HG03064 (cell line): Measurements from ENCODE around the gene PIANP.
"Not testable (repeated sequence)": the region's sequence is repeated elsewhere in the genome, so short reads cannot be mapped to it uniquely, and the experiment has no call there.

Experiments used
- ATAC-seq: cut with Tn5 transposase; IDR thresholded peaks from one replicate; pipeline ENCODE4 v1.9.1; 2021; ENCODE audit warnings: low read depth; ENCODE audit not compliant: unreplicated experiment

The PIANP gene, protein sequence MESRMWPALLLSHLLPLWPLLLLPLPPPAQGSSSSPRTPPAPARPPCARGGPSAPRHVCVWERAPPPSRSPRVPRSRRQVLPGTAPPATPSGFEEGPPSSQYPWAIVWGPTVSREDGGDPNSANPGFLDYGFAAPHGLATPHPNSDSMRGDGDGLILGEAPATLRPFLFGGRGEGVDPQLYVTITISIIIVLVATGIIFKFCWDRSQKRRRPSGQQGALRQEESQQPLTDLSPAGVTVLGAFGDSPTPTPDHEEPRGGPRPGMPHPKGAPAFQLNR

DNA sequence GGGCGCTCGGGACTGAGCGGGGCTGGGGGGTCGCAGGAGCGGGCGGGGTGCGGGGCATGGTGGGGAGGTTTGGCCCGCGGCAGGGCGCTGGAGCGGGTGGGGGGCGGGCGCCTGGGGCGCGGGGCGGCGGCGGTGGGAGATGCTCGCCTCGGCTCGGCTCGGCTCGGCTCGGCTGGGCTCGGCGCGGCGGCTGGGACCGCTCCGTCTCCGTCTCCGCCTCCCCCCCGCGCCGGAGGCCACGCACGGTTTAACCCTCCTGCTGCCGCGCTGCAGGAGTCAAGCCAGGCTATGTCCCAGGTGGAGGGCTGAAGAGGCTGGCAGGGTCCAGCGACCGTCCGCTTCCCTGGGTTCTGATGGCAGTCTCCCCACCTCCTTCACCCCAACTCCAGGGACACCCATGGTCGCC is at the start of gene PIANP:
Gene PIANP (minus strand): TSS at position 170 of the 406 bp plus-strand sequence. CDS start 2,754 bp downstream, outside the sequence.
- no peak for ATAC-seq

DNA sequence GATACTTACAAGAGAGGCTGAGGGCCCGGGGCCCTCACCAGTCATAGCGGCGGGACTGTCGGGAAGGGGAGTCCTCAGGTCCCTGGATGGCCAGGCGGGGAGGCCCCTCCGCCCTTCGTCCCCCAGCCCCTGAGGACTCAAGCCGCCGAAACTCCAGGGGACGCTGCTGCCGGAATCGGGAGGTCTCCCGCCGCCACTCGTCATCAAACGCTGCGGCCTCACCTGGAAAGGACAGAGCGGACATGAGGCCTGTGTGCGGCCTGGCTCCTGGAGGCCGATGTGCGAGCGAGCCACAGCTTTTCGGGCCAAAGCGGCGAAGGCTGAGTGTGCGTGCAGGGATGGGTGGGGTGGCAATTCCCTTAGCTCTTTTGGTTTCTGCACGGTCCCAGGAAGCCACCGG is 48.1 kb upstream of the PIANP start:
- no peak for ATAC-seq

DNA sequence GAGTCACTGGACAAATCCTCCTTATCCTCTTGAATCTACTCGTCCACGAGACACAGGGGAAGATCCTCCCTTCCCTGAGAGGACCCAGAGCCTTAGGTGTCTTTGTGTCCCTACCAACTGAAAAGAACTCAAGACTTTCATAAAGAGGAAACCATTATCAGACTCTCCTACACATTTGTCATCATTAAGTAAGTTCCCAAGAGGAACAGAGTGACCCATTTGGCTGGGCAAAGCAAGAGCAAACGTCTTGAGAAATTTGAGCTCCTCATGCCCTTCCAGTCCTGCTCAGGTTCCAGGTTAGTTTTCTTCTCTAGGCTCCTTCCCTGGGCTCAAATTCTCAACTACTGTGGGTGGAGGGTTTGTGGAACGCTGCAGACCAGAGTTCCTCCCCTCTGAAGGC is 46.6 kb upstream of the PIANP start:
- ATAC-seq = no peak

DNA sequence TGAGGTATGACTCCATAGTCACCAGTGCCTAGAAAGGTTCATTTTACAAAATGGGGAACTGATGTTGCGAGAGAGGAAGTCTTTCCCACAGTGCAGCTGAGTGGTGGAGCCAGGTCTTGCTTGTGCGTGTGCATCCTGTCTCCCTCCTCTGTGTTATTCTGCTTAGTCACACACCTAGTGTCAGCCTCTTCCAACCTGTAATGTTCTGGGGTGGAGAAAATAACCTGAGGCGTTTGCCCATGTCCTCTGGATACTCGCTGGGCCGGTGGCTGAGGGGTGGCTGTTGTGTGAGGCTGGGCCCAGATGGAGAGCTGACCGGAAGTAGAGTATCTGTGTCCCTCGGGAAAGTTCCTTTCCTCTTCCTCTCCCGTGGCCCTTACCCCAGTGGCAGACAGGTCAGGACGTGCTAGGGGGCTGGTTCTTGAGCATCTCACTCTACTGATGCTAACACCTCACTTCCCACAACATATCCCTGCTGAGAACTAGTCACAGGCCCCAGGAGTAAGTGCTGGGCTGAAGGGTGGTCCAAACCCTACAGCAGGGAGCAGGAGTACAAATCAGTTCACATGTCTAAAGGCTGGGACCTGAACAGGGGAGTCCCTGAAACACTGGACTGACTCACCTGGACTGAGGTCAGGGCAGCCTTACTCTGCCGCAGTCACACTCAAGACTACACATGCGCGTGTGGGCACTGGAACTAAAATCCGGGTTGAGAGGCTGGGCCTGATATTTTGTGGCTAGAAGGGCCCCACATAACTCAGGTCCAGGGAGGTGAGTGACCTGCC is 45.3 kb upstream of the PIANP start:
- no peak for ATAC-seq

DNA sequence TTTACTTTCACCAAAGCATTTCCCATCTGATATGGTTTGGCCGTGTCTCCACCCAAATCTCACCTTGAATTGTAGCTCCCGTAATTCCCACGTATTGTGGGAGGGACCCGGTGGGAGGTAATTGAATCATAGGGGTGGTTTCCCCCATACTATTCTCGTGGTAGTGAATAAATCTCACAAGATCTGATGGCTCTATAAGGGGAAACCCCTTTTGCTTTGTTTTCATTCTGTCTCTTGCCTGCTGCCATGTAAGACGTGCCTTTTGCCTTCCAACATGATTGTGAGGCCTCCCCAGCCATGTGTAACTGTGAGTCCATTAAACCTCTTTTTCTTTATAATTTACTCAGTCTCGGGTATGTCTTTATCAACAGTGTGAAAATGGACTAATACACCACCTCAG is 42.7 kb upstream of the PIANP start:
- not testable (repeated sequence) for ATAC-seq

DNA sequence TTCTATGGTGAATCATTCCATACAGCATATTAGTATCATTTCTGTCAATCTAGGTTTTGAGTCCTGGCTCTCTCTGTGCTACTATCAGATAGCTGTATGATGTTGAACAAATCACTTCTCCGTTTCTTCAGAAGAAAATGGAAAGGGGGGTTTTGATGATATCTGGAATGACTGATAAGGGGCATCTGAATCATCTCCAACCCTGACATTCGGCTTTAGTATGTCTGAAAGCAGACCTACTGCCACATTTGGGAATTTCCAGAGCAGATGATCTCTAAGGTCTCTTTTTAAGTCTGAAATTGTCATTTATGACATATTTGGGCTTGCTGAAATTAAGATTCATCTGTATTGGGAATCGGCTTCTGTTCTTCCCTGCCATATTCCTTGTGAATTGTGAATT is 42.2 kb upstream of the PIANP start:
- no peak for ATAC-seq

DNA sequence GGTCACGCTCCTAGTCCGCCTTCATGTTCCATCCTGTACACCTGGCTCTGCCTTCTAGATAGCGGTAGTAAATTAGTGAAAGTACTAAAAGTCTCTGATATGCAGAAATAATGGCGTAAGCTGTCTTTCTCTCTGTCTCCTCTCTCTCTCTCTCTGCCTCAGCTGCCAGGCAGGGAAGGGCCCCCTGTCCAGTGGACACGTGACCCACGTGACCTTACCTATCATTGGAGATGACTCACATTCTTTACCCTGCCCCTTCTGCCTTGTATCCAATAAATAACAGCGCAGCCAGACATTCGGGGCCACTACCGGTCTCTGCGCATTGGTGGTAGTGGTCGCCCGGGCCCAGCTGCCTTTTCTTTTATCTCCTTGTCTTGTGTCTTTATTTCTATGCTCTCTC is 41.5 kb upstream of the PIANP start:
- not testable (repeated sequence) for ATAC-seq

DNA sequence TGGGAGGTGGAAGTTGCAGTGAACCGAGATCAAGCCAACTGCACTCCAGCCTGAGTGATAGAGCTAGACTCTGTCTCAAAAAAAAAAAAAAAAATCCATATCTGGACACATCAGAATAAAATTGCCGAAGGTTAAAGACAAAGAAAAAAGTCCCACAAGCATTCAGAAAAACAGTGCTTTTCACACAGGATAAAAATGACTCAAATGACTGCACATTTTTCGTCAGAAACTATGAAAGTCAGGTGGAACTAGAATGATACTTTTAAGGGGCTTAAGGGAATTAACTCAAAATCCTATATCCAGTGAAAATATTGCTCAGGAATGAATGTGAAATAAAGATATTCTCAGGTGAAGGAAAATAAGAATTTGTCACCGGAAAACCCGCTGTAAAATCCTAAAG is 36.1 kb upstream of the PIANP start:
- no peak for ATAC-seq

DNA sequence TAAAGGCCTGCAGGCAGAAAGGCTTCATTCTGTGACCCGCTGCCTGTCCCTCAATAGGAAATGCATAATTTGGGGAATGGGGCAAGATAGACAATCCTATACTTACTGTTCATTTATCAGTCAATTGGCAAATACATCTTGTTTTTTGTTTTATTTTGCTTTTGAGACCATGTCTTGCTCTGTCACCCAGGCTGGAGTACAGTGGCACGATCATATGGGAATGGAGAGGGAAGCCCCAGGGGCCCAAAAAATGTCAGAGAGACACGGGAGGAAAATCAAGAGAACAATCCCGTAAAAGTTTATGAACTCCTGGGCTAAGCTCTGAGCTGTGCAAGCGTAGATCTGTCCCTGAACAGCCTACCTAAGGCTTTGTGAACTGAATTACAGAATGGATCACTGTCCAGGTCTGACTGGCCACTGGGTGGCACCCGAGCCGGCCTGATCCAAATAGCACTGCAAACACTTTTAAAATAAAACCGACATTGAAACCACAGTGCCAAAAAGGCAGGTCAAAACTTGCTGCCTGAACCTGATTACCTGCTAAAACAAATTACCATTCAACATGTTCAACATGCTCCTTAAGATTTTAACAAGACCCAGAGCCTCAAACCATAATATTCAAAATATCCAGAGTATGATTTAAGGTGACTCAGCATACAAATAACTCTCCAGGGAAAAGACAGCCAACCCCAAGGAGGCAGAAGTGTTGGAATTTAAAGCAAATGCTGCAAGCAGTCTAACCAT is 35.0 kb upstream of the PIANP start:
- ATAC-seq = no peak

DNA sequence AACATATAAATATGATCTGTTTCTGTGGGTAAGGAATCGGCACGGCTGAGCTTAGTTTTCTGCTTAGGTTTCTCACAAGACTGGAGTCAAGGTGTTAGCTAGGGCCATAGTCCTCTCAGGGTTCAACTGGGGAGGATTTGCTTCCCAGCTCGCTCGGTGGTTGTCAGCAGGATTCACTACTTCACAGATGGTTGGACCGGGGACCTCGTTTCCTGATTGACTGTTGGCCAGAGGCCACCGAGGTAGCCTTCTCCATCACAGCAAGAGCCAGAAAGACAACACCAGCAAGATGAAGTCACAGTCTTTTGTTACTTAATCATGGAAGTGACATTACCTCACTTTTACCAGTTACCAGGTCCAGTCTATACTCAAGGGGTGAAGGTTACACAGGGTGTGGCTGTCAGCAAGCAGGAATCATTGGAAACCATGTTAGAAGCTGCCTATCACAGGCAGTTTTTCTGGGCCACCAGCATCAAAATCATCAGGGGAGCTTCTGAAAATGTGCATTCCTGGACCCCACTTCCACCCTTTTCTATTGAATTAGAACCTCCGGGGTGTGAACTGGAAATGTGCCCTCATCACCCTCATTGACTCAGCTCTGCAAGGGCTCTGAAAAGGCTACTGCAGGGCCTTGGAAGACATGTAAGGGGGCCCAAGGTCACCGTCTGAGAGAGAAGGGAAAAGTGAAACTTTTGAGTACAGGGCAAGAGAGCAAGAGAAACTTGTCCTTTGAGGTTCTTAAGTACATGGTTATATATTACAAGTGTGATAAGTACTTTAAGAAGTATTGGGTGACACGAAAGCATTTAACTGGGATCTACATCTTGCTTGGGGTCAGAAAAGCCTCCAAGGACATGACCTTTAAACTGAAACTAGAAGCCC is 34.1 kb upstream of the PIANP start:
- no peak for ATAC-seq

DNA sequence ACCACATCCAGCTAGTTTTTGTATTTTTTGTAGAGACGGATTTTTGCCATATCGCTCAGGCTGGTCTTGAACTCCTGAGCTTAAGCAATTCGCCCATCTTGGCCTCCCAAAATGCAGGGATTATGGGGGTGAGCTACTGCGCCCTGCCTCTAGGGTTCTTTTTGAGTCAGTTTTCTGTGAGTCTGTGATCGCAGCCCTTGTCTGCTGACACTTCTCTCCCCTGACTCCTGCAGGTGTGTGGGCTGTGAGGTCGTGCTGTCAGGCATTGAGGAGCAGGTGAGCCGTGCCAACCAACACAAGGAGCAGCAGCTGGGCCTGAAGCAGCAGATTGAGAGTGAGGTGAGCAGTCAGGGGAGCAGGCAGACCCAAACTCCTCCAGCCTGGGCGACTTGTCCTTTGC is 29.6 kb upstream of the PIANP start:
- ATAC-seq = no peak

DNA sequence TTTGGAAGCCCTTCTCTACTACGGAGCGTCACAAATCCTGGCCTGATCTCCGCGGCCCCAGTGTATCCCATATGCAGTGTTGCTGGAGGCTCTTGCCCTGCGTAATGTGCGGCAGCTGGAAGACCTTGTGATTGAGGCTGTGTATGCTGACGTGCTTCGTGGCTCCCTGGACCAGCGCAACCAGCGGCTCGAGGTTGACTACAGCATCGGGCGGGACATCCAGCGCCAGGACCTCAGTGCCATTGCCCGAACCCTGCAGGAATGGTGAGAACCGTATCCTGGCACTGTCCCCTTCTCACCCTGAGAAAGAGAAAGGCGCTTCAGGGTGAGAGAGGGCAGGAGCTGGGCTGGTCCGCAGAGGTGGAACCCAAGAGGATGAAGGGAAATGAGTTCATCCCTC is 28.6 kb upstream of the PIANP start:
- no peak for ATAC-seq

DNA sequence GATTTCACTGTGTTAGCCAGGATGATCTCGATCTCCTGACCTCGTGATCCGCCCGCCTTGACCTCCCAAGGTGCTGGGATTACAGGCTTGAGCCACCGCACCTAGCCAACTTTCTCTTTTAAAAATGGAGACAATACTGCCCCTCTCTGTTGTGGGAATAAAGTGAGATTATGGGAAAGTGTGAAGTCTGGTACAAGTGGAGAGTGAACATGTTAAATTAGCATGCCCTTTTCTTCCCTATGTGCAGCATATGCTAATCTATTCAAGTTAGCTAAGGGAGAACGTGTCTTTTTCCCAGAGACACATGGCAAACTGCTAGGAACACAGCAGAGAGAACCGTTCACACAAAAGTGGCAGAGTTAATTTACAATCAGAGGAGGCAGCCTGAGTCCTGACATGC is 24.7 kb upstream of the PIANP start:
- no peak for ATAC-seq

DNA sequence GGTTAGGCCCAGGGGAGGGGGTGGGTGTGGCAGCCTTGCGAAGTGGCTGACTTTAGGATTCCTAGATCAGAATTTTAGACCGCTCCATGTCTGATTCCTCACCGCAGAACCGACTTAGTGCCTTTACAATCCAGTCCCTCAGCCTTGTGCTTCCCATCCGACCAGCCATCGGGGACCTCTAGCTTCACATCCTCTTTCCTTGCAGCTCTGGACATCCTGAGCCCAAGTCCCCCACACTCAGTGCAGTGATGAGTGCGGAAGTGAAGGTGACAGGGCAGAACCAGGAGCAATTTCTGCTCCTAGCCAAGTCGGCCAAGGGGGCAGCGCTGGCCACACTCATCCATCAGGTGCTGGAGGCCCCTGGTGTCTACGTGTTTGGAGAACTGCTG is 23.8 kb upstream of the PIANP start:
- ATAC-seq = no peak

DNA sequence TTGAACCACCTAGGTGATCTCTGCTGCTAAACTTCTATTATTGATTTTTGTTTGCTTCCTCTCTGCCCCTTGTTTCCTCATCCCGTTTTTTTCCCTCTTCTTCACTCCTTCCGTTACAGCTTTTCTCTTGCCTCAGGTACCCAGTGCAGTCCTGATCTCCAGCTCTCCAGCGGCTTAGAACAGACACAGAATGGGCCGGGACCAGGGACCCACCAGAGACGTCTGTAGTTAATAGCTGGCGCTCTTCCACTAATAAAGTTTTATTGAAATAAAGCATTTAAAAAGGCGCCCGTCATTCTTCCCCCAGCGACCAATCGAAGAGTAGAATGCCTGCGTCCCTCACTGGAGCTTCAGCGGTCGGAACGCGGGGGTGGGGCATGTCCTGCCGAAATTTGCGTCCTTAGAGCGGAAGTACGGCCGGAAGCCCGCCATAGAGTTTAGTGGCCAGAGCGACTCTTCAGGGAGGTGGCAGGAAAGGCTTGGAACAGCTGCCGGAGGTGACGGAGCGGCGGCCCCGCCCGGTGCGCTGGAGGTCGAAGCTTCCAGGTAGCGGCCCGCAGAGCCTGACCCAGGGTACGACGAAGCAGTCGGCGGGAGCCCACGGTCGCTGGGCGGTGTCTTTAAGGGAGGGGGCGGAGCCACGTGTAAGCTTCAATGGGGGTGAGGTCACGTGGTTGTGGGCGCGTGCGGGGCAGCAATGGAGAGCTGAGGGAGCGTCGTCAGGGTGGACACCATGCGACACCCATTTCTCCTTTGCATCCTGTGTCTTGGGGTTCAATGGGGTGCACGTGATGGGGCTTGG is 23.2 kb upstream of the PIANP start, which contains the start of gene COPS7A:
Gene COPS7A (plus strand): TSS at position 440 of the 802 bp plus-strand sequence. CDS start 611 bp downstream, outside the sequence.
- ATAC-seq = peak; percentile 92

DNA sequence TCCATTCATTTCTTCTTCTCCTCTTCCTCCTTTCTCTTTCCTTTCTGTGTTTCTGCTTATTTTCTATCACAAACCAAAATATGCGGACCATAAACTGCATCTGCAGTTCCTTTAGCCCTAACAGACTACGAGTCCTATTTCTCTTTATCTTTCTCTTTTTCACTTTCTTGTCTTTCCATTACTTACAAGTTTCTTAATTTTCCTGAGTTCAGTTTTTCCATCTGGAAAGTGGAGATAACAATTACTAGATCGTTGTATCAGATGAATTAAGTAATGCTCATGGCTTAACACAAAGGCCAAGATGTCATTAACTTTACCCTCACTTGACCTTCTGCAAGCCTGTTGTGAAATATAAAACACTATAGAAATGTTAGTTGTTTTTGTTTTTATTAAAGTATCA is 22.2 kb upstream of the PIANP start:
- no peak for ATAC-seq

DNA sequence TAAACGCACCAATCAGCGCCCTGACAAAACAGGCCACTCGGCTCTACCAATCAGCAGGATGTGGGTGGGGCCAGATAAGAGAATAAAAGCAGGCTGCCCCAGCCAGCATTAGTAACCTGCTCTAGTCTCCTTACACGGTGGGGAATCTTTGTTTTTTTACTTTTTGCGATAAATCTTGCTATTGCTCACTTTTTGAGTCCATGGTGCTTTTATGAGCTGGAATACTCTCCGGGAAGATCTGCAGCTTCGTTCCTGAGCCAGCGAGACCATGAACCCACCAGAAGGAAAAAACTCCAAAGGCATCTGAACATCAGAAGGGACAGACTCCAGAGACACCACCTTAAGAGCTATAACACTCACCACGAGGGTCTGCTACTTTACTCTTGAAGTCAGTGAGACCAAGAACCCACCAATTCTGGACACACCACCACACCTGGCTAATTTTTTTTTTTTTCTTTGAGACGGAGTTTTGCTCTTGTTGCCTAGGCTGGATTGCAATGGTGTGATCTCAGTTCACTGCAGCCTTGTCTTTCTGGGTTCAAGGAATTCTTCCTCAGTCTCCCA is 16.3 kb upstream of the PIANP start:
- ATAC-seq = no peak

DNA sequence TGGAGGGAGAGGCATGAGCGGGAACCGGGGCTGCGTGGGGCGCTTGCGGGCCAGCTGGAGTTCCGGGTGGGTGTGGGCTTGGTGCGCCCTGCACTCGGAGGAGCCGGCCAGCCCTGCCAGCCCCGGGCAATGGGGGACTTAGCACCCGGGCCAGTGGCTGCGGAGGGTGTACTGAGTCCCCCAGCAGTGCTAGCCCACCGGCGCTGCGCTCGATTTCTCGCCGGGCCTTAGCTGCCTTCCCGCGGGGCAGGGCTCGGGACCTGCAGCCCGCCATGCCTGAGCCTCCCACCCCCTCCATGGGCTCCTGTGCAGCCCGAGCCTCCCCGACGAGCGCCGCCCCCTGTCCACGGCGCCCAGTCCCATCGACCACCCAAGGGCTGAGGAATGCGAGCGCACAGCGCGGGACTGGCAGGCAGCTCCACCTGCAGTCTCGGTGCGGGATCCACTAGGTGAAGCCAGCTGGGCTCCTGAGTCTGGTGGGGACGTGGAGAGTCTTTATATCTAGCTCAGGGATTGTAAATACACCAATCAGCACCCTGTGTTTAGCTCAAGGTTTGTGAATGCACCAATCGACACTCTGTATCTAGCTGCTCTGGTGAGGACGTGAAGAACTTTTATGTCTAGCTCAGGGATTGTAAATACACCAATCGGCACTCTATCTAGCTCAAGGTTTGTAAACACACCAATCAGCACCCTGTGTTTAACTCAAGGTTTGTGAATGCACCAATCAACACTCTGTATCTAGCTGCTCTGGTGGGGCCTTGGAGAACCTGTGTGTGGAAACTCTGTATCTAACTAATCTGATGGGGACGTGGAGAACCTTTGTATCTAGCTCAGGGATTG is 15.6 kb upstream of the PIANP start:
- ATAC-seq = not testable (repeated sequence)
